K562 (cell line): ENCODE measurements around the gene RCHY1. TPM values are rescaled to one million over a fixed set of nuclear protein-coding genes. Genes with fewer than 3 reads are reported as not detected.

ENCODE experiments used
- ARID1B ChIP-seq: fragments of 450-650 bp; IDR thresholded peaks from 2 replicates; pipeline ENCODE4 v1.6.1; 2016; ENCODE audit warnings: antibody characterized with exemption, mild to moderate bottlenecking, inconsistent platforms
- ATF7 ChIP-seq: fragments of 450-650 bp; IDR thresholded peaks from 2 replicates; pipeline ENCODE4 v1.7.1; 2014; ENCODE audit warnings: mild to moderate bottlenecking, moderate library complexity
- CGGBP1 ChIP-seq: fragments of 250-450 bp; sonication (Bioruptor Pico); IDR thresholded peaks from 2 replicates; pipeline ENCODE4 v1.9.0; 2021; ENCODE audit warnings: mild to moderate bottlenecking
- DPF2 ChIP-seq: fragments of 450-650 bp; IDR thresholded peaks from 2 replicates; pipeline ENCODE4 v1.6.1; 2016
- HDAC6 ChIP-seq: IDR thresholded peaks from 2 replicates; pipeline ENCODE4 v1.6.1; 2012; ENCODE audit warnings: low read depth, mild to moderate bottlenecking, control low read depth, inconsistent platforms, low read length, moderate library complexity
- HMG20A ChIP-seq: fragments of 450-650 bp; formaldehyde crosslinking; conservative IDR thresholded peaks from 2 replicates; pipeline ENCODE4 v1.4.0; 2020; ENCODE audit warnings: mild to moderate bottlenecking, mixed read lengths
- HMGN3 ChIP-seq: IDR thresholded peaks from 2 replicates; pipeline ENCODE4 v1.6.1; 2011; ENCODE audit warnings: borderline replicate concordance, low read depth, mild to moderate bottlenecking, mixed read lengths, low read length; ENCODE audit not compliant: insufficient read length; ENCODE audit errors: extremely low read depth
- IFI16 ChIP-seq: fragments of 250-450 bp; sonication (Bioruptor Pico); IDR thresholded peaks from 2 replicates; pipeline ENCODE4 v2.1.2; 2022; ENCODE audit warnings: mild to moderate bottlenecking, inconsistent platforms
- ILK ChIP-seq: fragments of 450-650 bp; IDR thresholded peaks from 2 replicates; pipeline ENCODE4 v1.6.1; 2016; ENCODE audit warnings: missing genetic modification characterization, low read depth, mild to moderate bottlenecking, missing compliant biosample characterization, moderate library complexity, borderline replicate concordance
- MAFG ChIP-seq: fragments of 450-650 bp; conservative IDR thresholded peaks from 2 replicates; pipeline ENCODE4 v1.6.1; 2016; ENCODE audit warnings: missing genetic modification characterization, missing compliant biosample characterization
- MAZ ChIP-seq, 2 experiments: fragments of 450-650 bp in 1 of 2; sonication (generic) in 1 of 2; formaldehyde crosslinking; IDR thresholded peaks in 1 of 2; conservative IDR thresholded peaks in 1 of 2; 2 replicates each; pipeline versions ENCODE4 v1.4.0 to v1.5.0; 2020; ENCODE audit warnings: mild to moderate bottlenecking in 1 of 2, missing genetic modification reagents in 1 of 2
- POLR3G ChIP-seq: IDR thresholded peaks from 2 replicates; pipeline ENCODE4 v1.6.1; 2011; ENCODE audit not compliant: insufficient read length, insufficient replicate concordance; ENCODE audit errors: extremely low read depth
- TFE3 ChIP-seq: fragments of 450-650 bp; formaldehyde crosslinking; IDR thresholded peaks from 2 replicates; pipeline ENCODE4 v1.4.0; 2020; ENCODE audit warnings: mild to moderate bottlenecking, mixed read lengths
- ZBTB17 ChIP-seq: fragments of 450-650 bp; formaldehyde crosslinking; IDR thresholded peaks from 2 replicates; pipeline ENCODE4 v1.4.0; 2020; ENCODE audit warnings: mild to moderate bottlenecking
- ZNF124 ChIP-seq: sonication (generic); formaldehyde crosslinking; IDR thresholded peaks from 2 replicates; pipeline ENCODE4 v1.8.1; 2022; ENCODE audit warnings: missing genetic modification reagents
- ZNF217 ChIP-seq: sonication (generic); formaldehyde crosslinking; IDR thresholded peaks from 2 replicates; pipeline ENCODE4 v1.8.0; 2022; ENCODE audit warnings: mild to moderate bottlenecking, missing genetic modification reagents
- ZNF507 ChIP-seq: conservative IDR thresholded peaks from 2 replicates; pipeline ENCODE4 v1.6.1; 2017; ENCODE audit warnings: missing genetic modification characterization, missing compliant biosample characterization
- ZNF668 ChIP-seq: fragments of 250-450 bp; sonication (Bioruptor Pico); IDR thresholded peaks from 2 replicates; pipeline ENCODE4 v1.8.0; 2022; ENCODE audit warnings: mild to moderate bottlenecking, inconsistent platforms
- ZNF696 ChIP-seq: fragments of 250-450 bp; sonication (Bioruptor Pico); conservative IDR thresholded peaks from 2 replicates; pipeline ENCODE4 v1.4.0; 2020; ENCODE audit warnings: mild to moderate bottlenecking, moderate library complexity
- ZNF778 ChIP-seq: fragments of 450-650 bp; formaldehyde crosslinking; IDR thresholded peaks from 2 replicates; pipeline ENCODE4 v1.4.0; 2020; ENCODE audit warnings: mild to moderate bottlenecking, moderate library complexity
- ZZZ3 ChIP-seq: fragments of 450-650 bp; IDR thresholded peaks from 2 replicates; pipeline ENCODE4 v1.6.1; 2016; ENCODE audit warnings: antibody characterized with exemption, mild to moderate bottlenecking, moderate library complexity
- polyA plus RNA-seq, 8 experiments: library from polyadenylated mRNA; depleted of rRNA in 4 of 8; stranded (reverse) in 5 of 8; unstranded in 3 of 8; fragments of >200 nt; fragmentation: Nextera tagmentation in 2 of 8; fragmentation: Illumina TruSeq in 1 of 8; extraction: Ambion mirVana in 2 of 8; extraction: Trizol in 1 of 8; gene quantifications; 2 replicates each; pipeline versions ENCODE4 v1.2.1 to v1.2.3, GENCODE V29; 2011 to 2014; ENCODE audit warnings: inconsistent platforms in 1 of 8, missing spikeins in 1 of 8
- total RNA-seq, 7 experiments: library from RNA; depleted of rRNA in 6 of 7; stranded (reverse); fragments of >200 nt in 6 of 7; fragmentation: Illumina TruSeq in 2 of 7; extraction: Trizol in 2 of 7; gene quantifications; 2 replicates each; pipeline versions ENCODE4 v1.2.1 to v1.2.3, GENCODE V29; 2011 to 2021; ENCODE audit warnings: low replicate concordance in 1 of 7
- TF ChIP-seq, protein P1 (sequence below): sonication (generic); formaldehyde crosslinking; IDR thresholded peaks from 2 replicates; pipeline ENCODE4 v1.8.1; 2023; ENCODE audit warnings: mild to moderate bottlenecking, missing genetic modification reagents
- TF ChIP-seq, protein P2 (sequence below): IDR thresholded peaks from 2 replicates; pipeline ENCODE4 v1.6.1; 2011; ENCODE audit not compliant: insufficient read length; ENCODE audit errors: extremely low read depth
- TF ChIP-seq, protein P3 (sequence below): sonication (generic); formaldehyde crosslinking; IDR thresholded peaks from 2 replicates; pipeline ENCODE4 v1.8.1; 2023; ENCODE audit warnings: mild to moderate bottlenecking, missing genetic modification reagents

The RCHY1 gene
- total and polyA plus RNA-seq, 9 of the 15 experiments (the other 6 are each of a cell fraction or from before 2014, with no cell fraction given): 27.3 to 85.1 (median 45.9) TPM

- TF ChIP-seq HDAC6 (no peak), DPF2 (no peak), ZNF668 (no peak), ZNF507 (tag) (no peak), ILK (tag) (no peak), MAFG (tag) (no peak), CGGBP1 (CRISPR knock-in tag) (no peak), HMGN3 (peak; percentile 41), MAZ (CRISPR knock-in tag; conservative IDR thresholded peaks at IDR 0.05 in 1 of 2, IDR thresholded peaks at IDR 0.05 in 1 of 2) (peak; percentile 84 to 96; a peak in 3 of 4 replicates), TFE3 (CRISPR knock-in tag) (peak; percentile 99), ZNF778 (CRISPR knock-in tag) (no peak), HMG20A (no peak), ATF7 (peak; percentile 86), ZNF124 (CRISPR knock-in tag) (no peak), ZZZ3 (peak; percentile 30; the same call in 1 of the 2 replicates), ZNF696 (CRISPR knock-in tag) (no peak), IFI16 (CRISPR knock-in tag) (no peak), ZNF217 (CRISPR knock-in tag) (no peak), ARID1B (0 out of 2 replicates have a peak, but pooled peaks have one; percentile 30), ZBTB17 (CRISPR knock-in tag) (0 out of 2 replicates have a peak, but pooled peaks have one; percentile 32), POLR3G (no peak)
- TF ChIP-seq, protein P1, sequence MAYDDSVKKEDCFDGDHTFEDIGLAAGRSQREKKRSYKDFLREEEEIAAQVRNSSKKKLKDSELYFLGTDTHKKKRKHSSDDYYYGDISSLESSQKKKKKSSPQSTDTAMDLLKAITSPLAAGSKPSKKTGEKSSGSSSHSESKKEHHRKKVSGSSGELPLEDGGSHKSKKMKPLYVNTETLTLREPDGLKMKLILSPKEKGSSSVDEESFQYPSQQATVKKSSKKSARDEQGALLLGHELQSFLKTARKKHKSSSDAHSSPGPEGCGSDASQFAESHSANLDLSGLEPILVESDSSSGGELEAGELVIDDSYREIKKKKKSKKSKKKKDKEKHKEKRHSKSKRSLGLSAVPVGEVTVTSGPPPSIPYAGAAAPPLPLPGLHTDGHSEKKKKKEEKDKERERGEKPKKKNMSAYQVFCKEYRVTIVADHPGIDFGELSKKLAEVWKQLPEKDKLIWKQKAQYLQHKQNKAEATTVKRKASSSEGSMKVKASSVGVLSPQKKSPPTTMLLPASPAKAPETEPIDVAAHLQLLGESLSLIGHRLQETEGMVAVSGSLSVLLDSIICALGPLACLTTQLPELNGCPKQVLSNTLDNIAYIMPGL (CRISPR knock-in tag): no peak
- TF ChIP-seq, protein P2, sequence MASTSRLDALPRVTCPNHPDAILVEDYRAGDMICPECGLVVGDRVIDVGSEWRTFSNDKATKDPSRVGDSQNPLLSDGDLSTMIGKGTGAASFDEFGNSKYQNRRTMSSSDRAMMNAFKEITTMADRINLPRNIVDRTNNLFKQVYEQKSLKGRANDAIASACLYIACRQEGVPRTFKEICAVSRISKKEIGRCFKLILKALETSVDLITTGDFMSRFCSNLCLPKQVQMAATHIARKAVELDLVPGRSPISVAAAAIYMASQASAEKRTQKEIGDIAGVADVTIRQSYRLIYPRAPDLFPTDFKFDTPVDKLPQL: no peak
- TF ChIP-seq, protein P3, sequence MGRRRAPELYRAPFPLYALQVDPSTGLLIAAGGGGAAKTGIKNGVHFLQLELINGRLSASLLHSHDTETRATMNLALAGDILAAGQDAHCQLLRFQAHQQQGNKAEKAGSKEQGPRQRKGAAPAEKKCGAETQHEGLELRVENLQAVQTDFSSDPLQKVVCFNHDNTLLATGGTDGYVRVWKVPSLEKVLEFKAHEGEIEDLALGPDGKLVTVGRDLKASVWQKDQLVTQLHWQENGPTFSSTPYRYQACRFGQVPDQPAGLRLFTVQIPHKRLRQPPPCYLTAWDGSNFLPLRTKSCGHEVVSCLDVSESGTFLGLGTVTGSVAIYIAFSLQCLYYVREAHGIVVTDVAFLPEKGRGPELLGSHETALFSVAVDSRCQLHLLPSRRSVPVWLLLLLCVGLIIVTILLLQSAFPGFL (CRISPR knock-in tag): no peak
These were observed at the start of gene RCHY1, which contains the start of gene THAP6 (continued) for GRCh38 chr4:75514131-75514948.
